ENCODE data around the gene ADD3.

DNA sequence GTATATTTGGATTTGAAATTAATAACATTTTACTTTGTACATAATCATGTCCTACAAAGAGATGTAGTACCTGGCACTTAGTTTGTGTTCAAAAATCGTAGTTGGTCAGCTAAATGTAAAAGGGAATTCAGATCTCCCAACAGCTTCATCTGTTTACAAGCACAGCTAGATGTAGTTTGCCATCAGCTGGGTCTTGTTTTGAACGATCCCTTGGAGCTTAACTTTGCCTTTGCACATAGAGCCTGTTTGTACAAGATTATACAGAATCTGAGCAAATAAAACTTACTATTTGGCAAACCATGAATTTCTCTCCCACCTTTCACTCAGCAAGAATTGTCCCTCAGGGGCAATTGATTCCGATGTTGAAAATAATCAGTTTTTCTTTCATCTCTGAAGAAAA is 36.1 kb upstream of the ADD3 start:
- TF ChIP-seq, protein P1, sequence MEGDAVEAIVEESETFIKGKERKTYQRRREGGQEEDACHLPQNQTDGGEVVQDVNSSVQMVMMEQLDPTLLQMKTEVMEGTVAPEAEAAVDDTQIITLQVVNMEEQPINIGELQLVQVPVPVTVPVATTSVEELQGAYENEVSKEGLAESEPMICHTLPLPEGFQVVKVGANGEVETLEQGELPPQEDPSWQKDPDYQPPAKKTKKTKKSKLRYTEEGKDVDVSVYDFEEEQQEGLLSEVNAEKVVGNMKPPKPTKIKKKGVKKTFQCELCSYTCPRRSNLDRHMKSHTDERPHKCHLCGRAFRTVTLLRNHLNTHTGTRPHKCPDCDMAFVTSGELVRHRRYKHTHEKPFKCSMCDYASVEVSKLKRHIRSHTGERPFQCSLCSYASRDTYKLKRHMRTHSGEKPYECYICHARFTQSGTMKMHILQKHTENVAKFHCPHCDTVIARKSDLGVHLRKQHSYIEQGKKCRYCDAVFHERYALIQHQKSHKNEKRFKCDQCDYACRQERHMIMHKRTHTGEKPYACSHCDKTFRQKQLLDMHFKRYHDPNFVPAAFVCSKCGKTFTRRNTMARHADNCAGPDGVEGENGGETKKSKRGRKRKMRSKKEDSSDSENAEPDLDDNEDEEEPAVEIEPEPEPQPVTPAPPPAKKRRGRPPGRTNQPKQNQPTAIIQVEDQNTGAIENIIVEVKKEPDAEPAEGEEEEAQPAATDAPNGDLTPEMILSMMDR (IDR thresholded peaks at IDR 0.05) = no peak
- TF ChIP-seq POLR2A (IDR thresholded peaks at IDR 0.05) = no peak

Measured in heart left ventricle (tissue), 13 donors.